Fibroblast of skin of left biceps (primary cell): ENCODE results near the gene DEFB123.

Experiments
- DNase-seq, 2 experiments: peaks; one replicate each; pipeline ENCODE4 v3.0.0-alpha.2; 2013; ENCODE audit warnings: low read depth in 2 of 2

Gene DEFB123

GRCh38 chr20:31473331-31474096, 33.1 kb downstream of the DEFB123 start:
- no peak for DNase-seq

GRCh38 chr20:31474097-31474436, 33.6 kb downstream of the DEFB123 start:
- no peak for DNase-seq

GRCh38 chr20:31474758-31475427, 34.5 kb downstream of the DEFB123 start, which contains the start of the genes DEFB124 and REM1:
Gene DEFB124, minus strand, starts transcription at chr20:31475127. Its CDS starts 2,114 bp downstream, at chr20:31473013.
Gene REM1, plus strand, starts transcription at chr20:31475288. Its CDS starts 1,158 bp downstream, at chr20:31476446.
- no peak for DNase-seq

GRCh38 chr20:31475472-31476293, 35.3 kb downstream of the DEFB123 start:
- no peak for DNase-seq

GRCh38 chr20:31476294-31476585, 35.8 kb downstream of the DEFB123 start:
- no peak for DNase-seq

GRCh38 chr20:31476643-31477215, 36.3 kb downstream of the DEFB123 start:
- no peak for DNase-seq

GRCh38 chr20:31484001-31484400, 43.6 kb downstream of the DEFB123 start:
- no peak for DNase-seq

GRCh38 chr20:31485450-31486339, 45.3 kb downstream of the DEFB123 start:
- DNase-seq: peak; percentile 47 to 50

GRCh38 chr20:31488115-31488514, 47.7 kb downstream of the DEFB123 start:
- no peak for DNase-seq

GRCh38 chr20:31489152-31489551, 48.7 kb downstream of the DEFB123 start:
- no peak for DNase-seq

- DNase-seq: no peak
These were observed 50.3 kb downstream of the DEFB123 start for GRCh38 chr20:31490752-31491151.

GRCh38 chr20:31494131-31494530, 53.7 kb downstream of the DEFB123 start:
- no peak for DNase-seq

GRCh38 chr20:31496761-31497295, 56.4 kb downstream of the DEFB123 start:
- no peak for DNase-seq

- DNase-seq: peak; percentile 51 to 55
These were observed 57.6 kb downstream of the DEFB123 start for GRCh38 chr20:31497838-31498540.
